CD14-positive monocyte (primary cell): ENCODE results near the gene RDH13. TPM values are rescaled to one million over a fixed set of nuclear protein-coding genes. Genes with fewer than 3 reads are reported as not detected.
"Not testable (repeated sequence)": the region's sequence is repeated elsewhere in the genome, so short reads cannot be mapped to it uniquely, and the experiment has no call there.

Source experiments
- DNase-seq, 3 donors: peaks; one replicate each; pipeline ENCODE4 v3.0.0-alpha.2; 2011 to 2022
- H2AFZ ChIP-seq: 2 replicates; pipeline ENCODE4 v1.6.0; 2012; ENCODE audit warnings: mild to moderate bottlenecking, low read depth, low read length, inconsistent platforms; ENCODE audit not compliant: insufficient read depth, poor library complexity, severe bottlenecking
- H3K27ac ChIP-seq, 2 donors: 1 replicate in 1 of 2; 2 replicates in 1 of 2; pipeline ENCODE4 v1.5.1; 2012 to 2013; ENCODE audit warnings: low read length in 2 of 2, control low read depth in 1 of 2, inconsistent platforms in 1 of 2, low read depth in 1 of 2, mild to moderate bottlenecking in 1 of 2
- H3K27me3 ChIP-seq, 2 donors: one replicate each; pipeline versions ENCODE4 v1.6.0 to v1.6.1; 2011 to 2013; ENCODE audit warnings: low read length in 2 of 2; ENCODE audit not compliant: control insufficient read depth in 2 of 2, insufficient read depth in 2 of 2
- H3K36me3 ChIP-seq, 2 donors: replicated peaks in 1 of 2; 1 replicate in 1 of 2; 2 replicates in 1 of 2; pipeline versions ENCODE4 v1.5.1 to v1.6.1; 2012 to 2013; ENCODE audit warnings: low read length in 2 of 2, control low read depth in 1 of 2, inconsistent platforms in 1 of 2, mild to moderate bottlenecking in 1 of 2; ENCODE audit not compliant: insufficient read depth in 2 of 2, control insufficient read depth in 1 of 2
- H3K4me1 ChIP-seq, 2 donors: 1 replicate in 1 of 2; 2 replicates in 1 of 2; pipeline versions ENCODE4 v1.5.1 to v1.6.1; 2012 to 2013; ENCODE audit warnings: low read length in 2 of 2, control low read depth in 1 of 2, inconsistent platforms in 1 of 2, mild to moderate bottlenecking in 1 of 2, moderate library complexity in 1 of 2; ENCODE audit not compliant: insufficient read depth in 2 of 2, control insufficient read depth in 1 of 2
- H3K4me2 ChIP-seq: replicated peaks from 2 replicates; pipeline ENCODE3; 2012; ENCODE audit warnings: low read length, moderate library complexity, mild to moderate bottlenecking; ENCODE audit not compliant: poor library complexity, severe bottlenecking; ENCODE audit errors: extremely low read depth
- H3K4me3 ChIP-seq, 3 experiments: fragments of 200-600 bp in 1 of 3; sonication (generic) in 1 of 3; replicated peaks in 1 of 3; 1 replicate in 2 of 3; 2 replicates in 1 of 3; pipeline ENCODE4 v1.5.1; 2011 to 2013; ENCODE audit warnings: low read length in 3 of 3, mild to moderate bottlenecking in 3 of 3, control low read depth in 2 of 3, low read depth in 2 of 3, inconsistent platforms in 1 of 3, moderate library complexity in 1 of 3
- H3K79me2 ChIP-seq: 2 replicates; pipeline ENCODE4 v1.6.0; 2012; ENCODE audit warnings: mild to moderate bottlenecking, control low read depth, inconsistent platforms, low read length, moderate library complexity; ENCODE audit not compliant: insufficient read depth
- H3K9ac ChIP-seq: 2 replicates; pipeline ENCODE4 v1.6.0; 2017; ENCODE audit warnings: low read length, mild to moderate bottlenecking; ENCODE audit not compliant: insufficient read depth, poor library complexity, severe bottlenecking
- H3K9me3 ChIP-seq, 2 donors: replicated peaks in 1 of 2; 1 replicate in 1 of 2; 2 replicates in 1 of 2; pipeline versions ENCODE4 v1.5.1 to v1.6.1; 2012 to 2013; ENCODE audit warnings: low read length in 2 of 2, control low read depth in 1 of 2; ENCODE audit not compliant: control insufficient read depth in 1 of 2, insufficient read depth in 1 of 2
- H4K20me1 ChIP-seq: 2 replicates; pipeline ENCODE4 v1.6.0; 2012; ENCODE audit warnings: mild to moderate bottlenecking, low read length, control low read depth, moderate library complexity; ENCODE audit not compliant: insufficient read depth
- H3K27ac Mint-ChIP-seq, 7 donors: one replicate each; pipeline ENCODE4 v1.8.0; 2020; ENCODE audit warnings: mild to moderate bottlenecking in 7 of 7, mixed read lengths in 7 of 7, moderate library complexity in 6 of 7, inconsistent platforms in 2 of 7
- H3K27me3 Mint-ChIP-seq, 3 donors: one replicate each; pipeline ENCODE4 v1.8.0; 2021 to 2022; ENCODE audit warnings: low read depth in 3 of 3, mild to moderate bottlenecking in 3 of 3, mixed read lengths in 3 of 3, moderate library complexity in 3 of 3, inconsistent platforms in 1 of 3
- H3K36me3 Mint-ChIP-seq, 2 donors: one replicate each; pipeline ENCODE4 v1.8.0; 2020; ENCODE audit warnings: mixed read lengths in 2 of 2, inconsistent platforms in 1 of 2, mild to moderate bottlenecking in 1 of 2
- H3K4me1 Mint-ChIP-seq: one replicate; pipeline ENCODE4 v1.8.0; 2020; ENCODE audit warnings: mild to moderate bottlenecking, mixed read lengths
- H3K4me3 Mint-ChIP-seq, 2 donors: one replicate each; pipeline ENCODE4 v1.8.0; 2020; ENCODE audit warnings: mild to moderate bottlenecking in 2 of 2, mixed read lengths in 2 of 2, moderate library complexity in 1 of 2
- H3K9me3 Mint-ChIP-seq, 7 donors: one replicate each; pipeline ENCODE4 v1.8.0; 2020 to 2022; ENCODE audit warnings: mixed read lengths in 7 of 7, mild to moderate bottlenecking in 6 of 7, moderate library complexity in 6 of 7, inconsistent platforms in 2 of 7
- CTCF ChIP-seq: fragments of 200-600 bp; IDR thresholded peaks from one replicate; pipeline ENCODE4 v1.8.0; 2022; ENCODE audit warnings: antibody characterized with exemption, mild to moderate bottlenecking
- WGBS: methylation state at CpG from one replicate; pipeline ENCODE4 v1.1.5; 2013; ENCODE audit warnings: missing lambda C conversion rate; ENCODE audit not compliant: insufficient coverage; 5-methylcytosine and 5-hydroxymethylcytosine counted together
- intact Hi-C, 2 donors: fragments of 100-400 bp; cut with micrococcal nuclease; formaldehyde crosslinking; loops; one replicate each; pipeline versions ENCODE4 v1.15.0 to v1.15.1; 2023
- polyA plus RNA-seq, 3 donors: library from polyadenylated mRNA; depleted of rRNA in 1 of 3; unstranded in 2 of 3; stranded (reverse) in 1 of 3; fragments of 300-500 nt in 2 of 3; fragments of >200 nt in 1 of 3; fragmentation: Illumina TruSeq in 2 of 3; gene quantifications; 1 replicate in 2 of 3; 2 replicates in 1 of 3; pipeline ENCODE4 v1.2.3, GENCODE V29; 2012 to 2021

Gene RDH13
- polyA plus RNA-seq, 3 donors: 1.6 to 4.0 (median 2.3) TPM

DNA sequence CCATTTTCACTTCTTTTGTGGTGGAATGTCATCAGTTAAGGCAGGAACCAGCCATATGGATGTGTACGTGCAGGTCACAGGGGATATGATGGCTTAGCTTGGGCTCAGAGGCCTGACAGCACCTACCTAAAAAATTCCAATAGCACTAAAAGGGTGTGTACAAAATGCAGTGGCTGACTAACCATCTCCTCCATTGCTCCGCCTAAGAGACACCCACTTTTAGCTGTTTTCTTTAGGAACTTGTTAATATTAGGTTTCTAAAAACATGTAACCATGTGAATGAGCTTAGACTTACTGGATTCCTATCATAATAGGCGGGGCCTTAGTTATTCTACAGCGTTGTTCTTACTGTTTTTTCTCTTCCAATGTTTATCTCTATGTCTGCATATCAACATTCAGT, 50.6 kb downstream of the RDH13 start:
- H3K27ac Mint-ChIP-seq: peak overlapping the region in 3 of 7 donors; percentile 10 to 65 (median 25)
- 100% methylated on average over 2 of the region's 4 CpGs for WGBS
- peaks cover 8 to 13% of the 10 kb centered on the region in 2 donors for H3K36me3 Mint-ChIP-seq

GRCh38 chr19:55010561-55010960, 52.4 kb downstream of the RDH13 start:
- H3K27ac Mint-ChIP-seq: not testable (repeated sequence)
- peaks cover 11 to 15% of the 10 kb centered on the region in 2 donors for H3K36me3 Mint-ChIP-seq

More for the DNA sequence above, 50.6 kb downstream of the RDH13 start:
- peaks cover 0 to 10% (median 4%) of the 10 kb centered on the region in 7 donors for H3K9me3 Mint-ChIP-seq
- Histone ChIP-seq H3K9me3 (no peaks in the 10 kb centered on the region), H3K4me3 (no peak overlapping the region), H3K27me3 (no peaks in the 10 kb centered on the region), H4K20me1 (no peaks in the 10 kb centered on the region), H3K27ac (no peak overlapping the region), H3K36me3 (no peaks in the 10 kb centered on the region), H3K9ac (no peak overlapping the region), H2AFZ (no peak overlapping the region), H3K4me2 (no peak overlapping the region), H3K79me2 (peaks cover 3% of the 10 kb centered on the region), H3K4me1 (peaks cover 0 to 14% of the 10 kb centered on the region in 2 donors)
- H3K27me3 Mint-ChIP-seq: peaks cover 8 to 12% (median 10%) of the 10 kb centered on the region in 3 donors
- DNase-seq: no peak
- intact Hi-C loops: no loop called here
- peaks cover 16% of the 10 kb centered on the region for H3K4me1 Mint-ChIP-seq
- peak overlapping the region in 1 of 2 donors; percentile 22 for H3K4me3 Mint-ChIP-seq
- no peak for TF ChIP-seq CTCF

GRCh38 chr19:55008781-55009180, 54.2 kb downstream of the RDH13 start:
- intact Hi-C loops, H3K9ac ChIP-seq, H3K4me1 ChIP-seq, H3K27me3 ChIP-seq, H3K79me2 ChIP-seq, H2AFZ ChIP-seq, H3K36me3 ChIP-seq, H3K4me2 ChIP-seq, DNase-seq, H3K27ac ChIP-seq, H4K20me1 ChIP-seq: not testable (repeated sequence)
- peaks cover 15 to 20% (median 20%) of the 10 kb centered on the region in 3 donors for H3K27me3 Mint-ChIP-seq
- H3K4me1 Mint-ChIP-seq: peaks cover 30% of the 10 kb centered on the region
- 62% methylated on average over 7 of the region's 7 CpGs for WGBS
- peaks cover 20 to 42% (median 27%) of the 10 kb centered on the region in 7 donors for H3K9me3 Mint-ChIP-seq
- H3K36me3 Mint-ChIP-seq: peaks cover 7 to 22% of the 10 kb centered on the region in 2 donors
- H3K4me3 Mint-ChIP-seq: peak overlapping the region; percentile 62 to 71
- H3K4me3 ChIP-seq: peak overlapping the region in 1 of 3 experiments; percentile 20
- peaks cover 22 to 27% of the 10 kb centered on the region in 2 donors for H3K9me3 ChIP-seq
- H3K27ac Mint-ChIP-seq: peak overlapping the region; percentile 20 to 83 (median 70)

More at GRCh38 chr19:55010561-55010960, 52.4 kb downstream of the RDH13 start:
- H3K79me2 ChIP-seq, intact Hi-C loops, H3K27ac ChIP-seq, H3K27me3 Mint-ChIP-seq, H3K4me3 ChIP-seq, H3K36me3 ChIP-seq, H2AFZ ChIP-seq, H3K27me3 ChIP-seq, H4K20me1 ChIP-seq, H3K9ac ChIP-seq, DNase-seq, H3K4me3 Mint-ChIP-seq, H3K4me2 ChIP-seq: not testable (repeated sequence)
- Histone ChIP-seq H3K4me1 (peaks cover 8 to 14% of the 10 kb centered on the region in 2 donors), H3K9me3 (peaks cover 8 to 11% of the 10 kb centered on the region in 2 donors)
- H3K4me1 Mint-ChIP-seq: peaks cover 29% of the 10 kb centered on the region
- H3K9me3 Mint-ChIP-seq: peaks cover 10 to 26% (median 14%) of the 10 kb centered on the region in 7 donors
- 100% methylated on average over 2 of the region's 7 CpGs for WGBS

DNA sequence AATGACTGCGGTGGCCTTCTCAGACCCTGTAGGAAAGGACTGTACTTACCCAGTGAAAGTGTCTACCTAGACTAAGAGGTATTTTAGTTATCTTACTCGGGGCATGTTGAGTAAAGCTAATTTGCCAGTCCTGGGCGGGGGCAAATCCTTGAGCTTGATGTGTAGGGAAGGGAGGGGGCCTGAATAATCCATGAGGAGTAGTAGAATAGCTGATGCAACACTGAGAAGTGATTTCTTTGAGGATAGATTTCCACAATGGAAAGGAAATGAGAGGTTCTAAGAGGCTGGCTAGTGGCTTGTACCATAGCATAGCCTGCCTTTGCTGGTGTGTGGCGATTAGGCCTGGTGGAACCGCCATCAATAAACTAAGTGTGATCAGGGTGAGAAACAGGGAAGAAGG, 54.8 kb downstream of the RDH13 start:
- H3K4me1 ChIP-seq, H3K4me2 ChIP-seq, H2AFZ ChIP-seq, H3K4me3 ChIP-seq, H3K36me3 ChIP-seq, H3K9ac ChIP-seq, DNase-seq, H3K27ac ChIP-seq, H3K27me3 ChIP-seq, H4K20me1 ChIP-seq, H3K79me2 ChIP-seq, intact Hi-C loops: not testable (repeated sequence)
- H3K9me3 ChIP-seq: peaks cover 22 to 27% of the 10 kb centered on the region in 2 donors
- Mint-ChIP-seq H3K27ac (peak overlapping the region in 6 of 7 donors; percentile 53 to 83 (median 74)), H3K4me1 (peaks cover 30% of the 10 kb centered on the region), H3K9me3 (peaks cover 20 to 44% (median 27%) of the 10 kb centered on the region in 7 donors), H3K27me3 (peaks cover 18 to 22% (median 20%) of the 10 kb centered on the region in 3 donors), H3K36me3 (peaks cover 7 to 18% of the 10 kb centered on the region in 2 donors), H3K4me3 (peak overlapping the region; percentile 18 to 71)
- WGBS: no CpG with 5 or more reads among the region's 5 CpGs
